ENCODE data around the gene AFAP1L1. TPM values are rescaled to one million over a fixed set of nuclear protein-coding genes. Genes with fewer than 3 reads are reported as not detected.

AFAP1L1 gene
- total and polyA plus RNA-seq, 12 donors = 30.3 to 61.6 (median 43.5) TPM

DNA sequence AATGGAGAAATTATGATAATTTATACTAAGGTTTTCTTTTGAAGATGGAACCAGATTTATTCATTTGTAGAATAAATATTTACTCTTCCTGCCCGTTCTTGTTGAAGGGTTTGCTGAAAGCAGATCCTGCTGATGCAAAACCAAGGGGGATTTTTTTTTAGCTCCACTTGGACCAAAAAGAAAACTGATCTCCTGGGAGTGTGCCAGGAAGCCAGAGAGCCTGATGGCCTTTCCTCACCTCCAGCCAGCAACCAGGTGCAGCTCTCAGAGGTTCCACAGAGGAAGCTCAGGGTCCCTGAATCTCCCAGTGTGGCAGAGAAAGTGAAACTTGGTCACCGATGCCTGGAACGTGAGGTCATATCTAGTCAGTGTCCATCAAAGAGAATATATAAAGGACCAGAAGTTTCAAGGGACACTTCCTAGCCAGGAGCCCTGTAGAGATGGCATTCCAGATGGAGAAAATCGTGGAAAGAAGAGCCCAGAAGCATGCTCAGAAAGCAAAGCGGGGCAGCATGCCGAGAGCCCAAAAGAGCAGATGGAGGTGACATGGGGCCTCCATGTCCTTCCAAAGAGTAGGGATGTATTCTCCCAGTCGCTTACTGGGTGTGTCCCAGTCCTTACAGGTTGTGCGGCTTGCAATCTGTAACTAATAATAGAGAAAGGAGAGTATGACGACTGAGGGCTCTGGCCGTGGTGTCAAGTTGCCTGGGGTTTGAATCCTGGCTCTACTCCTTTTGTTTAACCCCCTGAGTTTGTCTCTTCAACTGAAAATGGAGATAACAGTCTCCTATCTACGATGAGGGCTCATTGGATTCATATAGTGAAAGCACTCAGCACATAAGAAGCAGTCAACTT, 12.2 kb downstream of the AFAP1L1 start:
- H3K36me3 ChIP-seq = peaks cover 0 to 21% (median 0%) of the 10 kb centered on the region in 9 donors
- peak overlapping the region; percentile 23 to 97 (median 84) for H3K27ac ChIP-seq
- peak overlapping the region in 5 of 10 donors; percentile 0 to 23 (median 8) for H3K4me3 ChIP-seq
- ATAC-seq = peak in 5 of 8 donors; percentile 21 to 45 (median 36)
- H3K9me3 ChIP-seq = no peaks in the 10 kb centered on the region
- H3K27me3 ChIP-seq = no peaks in the 10 kb centered on the region
- no peak for DNase-seq
- TF ChIP-seq, protein P1, sequence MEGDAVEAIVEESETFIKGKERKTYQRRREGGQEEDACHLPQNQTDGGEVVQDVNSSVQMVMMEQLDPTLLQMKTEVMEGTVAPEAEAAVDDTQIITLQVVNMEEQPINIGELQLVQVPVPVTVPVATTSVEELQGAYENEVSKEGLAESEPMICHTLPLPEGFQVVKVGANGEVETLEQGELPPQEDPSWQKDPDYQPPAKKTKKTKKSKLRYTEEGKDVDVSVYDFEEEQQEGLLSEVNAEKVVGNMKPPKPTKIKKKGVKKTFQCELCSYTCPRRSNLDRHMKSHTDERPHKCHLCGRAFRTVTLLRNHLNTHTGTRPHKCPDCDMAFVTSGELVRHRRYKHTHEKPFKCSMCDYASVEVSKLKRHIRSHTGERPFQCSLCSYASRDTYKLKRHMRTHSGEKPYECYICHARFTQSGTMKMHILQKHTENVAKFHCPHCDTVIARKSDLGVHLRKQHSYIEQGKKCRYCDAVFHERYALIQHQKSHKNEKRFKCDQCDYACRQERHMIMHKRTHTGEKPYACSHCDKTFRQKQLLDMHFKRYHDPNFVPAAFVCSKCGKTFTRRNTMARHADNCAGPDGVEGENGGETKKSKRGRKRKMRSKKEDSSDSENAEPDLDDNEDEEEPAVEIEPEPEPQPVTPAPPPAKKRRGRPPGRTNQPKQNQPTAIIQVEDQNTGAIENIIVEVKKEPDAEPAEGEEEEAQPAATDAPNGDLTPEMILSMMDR (IDR thresholded peaks at IDR 0.05) = no peak
- WGBS, 2 donors = 28 to 31% methylated on average over 11 of the region's 11 CpGs
- peaks cover 18 to 100% (median 95%) of the 10 kb centered on the region in 9 donors for H3K4me1 ChIP-seq
- intact Hi-C loops (cut with DNase I) = no loop called here

DNA sequence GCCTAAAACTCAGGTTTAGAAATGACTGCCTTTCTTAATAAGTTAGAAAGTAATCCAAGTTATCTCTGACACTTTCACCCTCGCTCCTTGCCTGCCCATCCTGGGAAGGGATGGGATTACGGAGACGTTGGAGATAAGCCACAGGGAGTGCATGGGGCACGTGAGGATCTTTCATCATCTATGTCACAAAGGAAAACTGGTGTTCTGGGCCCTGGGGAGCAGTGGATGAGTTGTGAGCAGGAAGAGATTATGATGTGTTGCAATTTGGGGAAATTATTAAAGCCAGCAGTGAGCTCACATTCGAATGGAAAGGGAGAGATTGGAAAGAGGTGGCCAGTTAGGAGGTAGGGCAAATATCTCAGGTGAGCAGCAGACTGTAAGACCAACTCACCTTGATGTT, 12.8 kb downstream of the AFAP1L1 start:
- ATAC-seq (peak in 2 of 8 donors; percentile 6 to 51), DNase-seq (no peak)
- H3K4me1 ChIP-seq = peaks cover 21 to 100% (median 95%) of the 10 kb centered on the region in 9 donors
- TF ChIP-seq, protein P1 (IDR thresholded peaks at IDR 0.05) = no peak
- H3K36me3 ChIP-seq = peaks cover 0 to 21% (median 0%) of the 10 kb centered on the region in 9 donors
- H3K9me3 ChIP-seq = no peaks in the 10 kb centered on the region
- peak overlapping the region in 2 of 10 donors; percentile 8 to 23 for H3K4me3 ChIP-seq
- peak overlapping the region; percentile 23 to 97 (median 84) for H3K27ac ChIP-seq
- intact Hi-C loops (cut with DNase I) = no loop called here
- H3K27me3 ChIP-seq = no peaks in the 10 kb centered on the region
- 14 to 18% methylated on average over 5 of the region's 5 CpGs for WGBS, 2 donors

DNA sequence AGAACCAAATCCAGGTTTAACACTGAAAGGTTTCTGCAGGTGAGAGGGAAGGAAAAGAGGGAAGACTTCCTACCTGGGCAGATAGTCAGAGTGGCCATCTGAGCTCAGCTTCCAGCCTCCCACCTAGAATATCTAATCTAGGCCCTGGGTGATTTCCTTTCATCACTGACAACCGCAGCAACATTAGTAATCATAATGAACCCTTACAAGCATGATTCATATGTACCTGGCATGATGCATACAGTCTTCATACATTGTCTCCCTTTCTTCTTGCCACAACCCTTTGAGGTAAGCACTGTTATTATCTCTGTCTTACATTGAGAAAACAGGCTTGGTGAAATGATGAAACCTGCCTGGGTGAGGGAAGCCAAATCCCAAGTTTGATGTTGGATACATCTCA, 13.5 kb downstream of the AFAP1L1 start:
- Histone ChIP-seq H3K9me3 (no peaks in the 10 kb centered on the region), H3K4me3 (no peak overlapping the region), H3K4me1 (peaks cover 23 to 100% (median 95%) of the 10 kb centered on the region in 9 donors), H3K27me3 (no peaks in the 10 kb centered on the region), H3K27ac (peak overlapping the region in 9 of 10 donors; percentile 56 to 97 (median 86)), H3K36me3 (peaks cover 0 to 21% (median 0%) of the 10 kb centered on the region in 9 donors)
- intact Hi-C loops (cut with DNase I) = no loop called here
- TF ChIP-seq, protein P1 (IDR thresholded peaks at IDR 0.05) = no peak
- no peak for ATAC-seq
- 35 to 46% methylated on average over 1 of the region's 1 CpG for WGBS, 2 donors
- DNase-seq = no peak

DNA sequence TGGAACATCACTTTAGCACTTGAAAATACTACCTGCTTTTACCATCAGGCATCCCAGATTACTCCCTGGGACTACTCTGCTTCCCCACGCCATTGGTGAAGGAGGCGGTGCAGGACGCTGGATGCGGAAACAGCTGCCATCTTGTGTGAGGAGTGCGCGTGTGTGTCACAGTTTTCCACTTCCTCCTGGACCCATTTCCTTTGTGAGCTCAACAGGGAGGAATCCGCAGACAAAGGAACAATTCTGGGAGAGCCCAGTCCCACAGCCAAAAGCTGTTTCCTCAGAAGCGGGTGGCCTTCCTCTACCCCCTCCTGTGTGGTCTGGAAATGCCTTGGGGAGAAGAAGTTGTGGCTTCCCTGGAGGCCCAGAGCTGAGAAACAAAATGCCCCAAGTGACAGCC, 16.8 kb downstream of the AFAP1L1 start:
- H3K4me3 ChIP-seq = peak overlapping the region in 2 of 10 donors; percentile 14 to 20
- 51% methylated on average over 8 of the region's 8 CpGs for WGBS, 2 donors
- no peaks in the 10 kb centered on the region for H3K9me3 ChIP-seq
- ATAC-seq (peak; percentile 56 to 88 (median 76)), DNase-seq (peak; percentile 55 to 84)
- H3K4me1 ChIP-seq = peaks cover 22 to 100% (median 88%) of the 10 kb centered on the region in 9 donors
- peak overlapping the region; percentile 64 to 97 (median 88) for H3K27ac ChIP-seq
- H3K27me3 ChIP-seq = no peaks in the 10 kb centered on the region
- TF ChIP-seq, protein P1 (IDR thresholded peaks at IDR 0.05) = no peak
- intact Hi-C loops (cut with DNase I) = no loop called here
- peaks cover 0 to 21% (median 0%) of the 10 kb centered on the region in 9 donors for H3K36me3 ChIP-seq
